ENCODE results near the gene VASP.

GRCh38 chr19:45560038-45560437 is 52.8 kb downstream of the VASP start:
- TF ChIP-seq CEBPB (IDR thresholded peaks at IDR 0.05) (no peak), RAD21 (IDR thresholded peaks at IDR 0.05; ENCODE audit: low read depth) (no peak), EP300 (IDR thresholded peaks at IDR 0.05; ENCODE audit: borderline replicate concordance) (no peak), FOXM1 (IDR thresholded peaks at IDR 0.05; ENCODE audit: borderline replicate concordance, low read depth) (no peak), CREB1 (IDR thresholded peaks at IDR 0.05; ENCODE audit: low read depth) (no peak), REST (IDR thresholded peaks at IDR 0.05; ENCODE audit: low read depth) (no peak), NFIC (IDR thresholded peaks at IDR 0.05) (no peak), TAF1 (IDR thresholded peaks at IDR 0.05; ENCODE audit: low read depth) (no peak), TCF12 (IDR thresholded peaks at IDR 0.05; ENCODE audit: low read depth) (no peak), MAX (IDR thresholded peaks at IDR 0.05) (no peak)
